NCI-H460 (cell line): ENCODE measurements around the gene SPON1. TPM values are rescaled to one million over a fixed set of nuclear protein-coding genes. Genes with fewer than 3 reads are reported as not detected.

ENCODE experiments used
- DNase-seq: peaks from one replicate; pipeline ENCODE4 v3.0.0-alpha.2; 2016; ENCODE audit warnings: low read depth; ENCODE audit errors: extremely low read depth
- small RNA-seq, 2 experiments: library from RNA; depleted of rRNA; stranded (forward); fragments of <200 nt; gene quantifications; one replicate each; pipeline ENCODE3, GENCODE V24; 2014
- total RNA-seq: library from RNA; depleted of rRNA; stranded (reverse); fragments of >200 nt; shearing (Covaris generic); gene quantifications from 2 replicates; pipeline ENCODE4 v1.2.3, GENCODE V29; 2014

SPON1 gene
- total RNA-seq, 1 experiment from 2014 or later = 0.25 TPM

DNA sequence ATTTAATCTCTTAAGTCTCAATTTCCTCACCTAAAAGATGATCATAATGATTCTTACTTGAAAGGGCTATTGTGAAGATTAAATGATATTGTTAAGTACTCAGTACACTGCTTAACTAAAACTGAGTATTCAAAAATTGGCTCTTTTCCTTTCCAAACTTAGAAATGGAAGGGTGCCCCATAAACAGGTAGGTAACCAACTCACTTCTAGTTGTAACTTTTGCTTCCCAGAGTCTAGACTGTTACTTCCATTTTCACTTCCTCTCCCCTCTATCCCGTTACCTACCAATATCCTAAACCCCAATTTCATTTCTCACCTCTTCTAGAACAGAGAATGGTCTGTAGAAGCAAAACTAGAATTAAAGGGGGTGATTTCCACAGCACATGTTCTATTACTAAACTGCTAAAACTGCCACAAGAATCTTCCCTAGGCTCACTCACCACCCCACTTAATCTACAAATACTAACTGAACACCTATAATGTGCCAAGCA lies 346.4 kb downstream of the SPON1 start:
- DNase-seq = no peak

- DNase-seq = no peak
These were observed 347.1 kb downstream of the SPON1 start for GRCh38 chr11:14309425-14310192.

- no peak for DNase-seq
These were observed 348.2 kb downstream of the SPON1 start for GRCh38 chr11:14310679-14311078.

- no peak for DNase-seq
These were observed 350.4 kb downstream of the SPON1 start for GRCh38 chr11:14312736-14313438.

- no peak for DNase-seq
These were observed 351.6 kb downstream of the SPON1 start for GRCh38 chr11:14314127-14314526.

- DNase-seq = no peak
These were observed 352.6 kb downstream of the SPON1 start for GRCh38 chr11:14315130-14315529.

Small RNA genes within 50 kb of the gene (small RNA-seq; reads per million reads assigned to genes)
- gene RNA5SP332 = 0 reads per million in 2 experiments
